GM18873 (cell line): Measurements from ENCODE around the gene RNF44.
"Not testable (repeated sequence)": the region's sequence is repeated elsewhere in the genome, so short reads cannot be mapped to it uniquely, and the experiment has no call there.

ENCODE experiments used
- ATAC-seq: cut with Tn5 transposase; IDR thresholded peaks from one replicate; pipeline ENCODE4 v1.9.1; 2021; ENCODE audit warnings: mild to moderate bottlenecking, moderate library complexity, moderate number of reproducible peaks; ENCODE audit not compliant: unreplicated experiment, low FRiP score

RNF44 gene

DNA sequence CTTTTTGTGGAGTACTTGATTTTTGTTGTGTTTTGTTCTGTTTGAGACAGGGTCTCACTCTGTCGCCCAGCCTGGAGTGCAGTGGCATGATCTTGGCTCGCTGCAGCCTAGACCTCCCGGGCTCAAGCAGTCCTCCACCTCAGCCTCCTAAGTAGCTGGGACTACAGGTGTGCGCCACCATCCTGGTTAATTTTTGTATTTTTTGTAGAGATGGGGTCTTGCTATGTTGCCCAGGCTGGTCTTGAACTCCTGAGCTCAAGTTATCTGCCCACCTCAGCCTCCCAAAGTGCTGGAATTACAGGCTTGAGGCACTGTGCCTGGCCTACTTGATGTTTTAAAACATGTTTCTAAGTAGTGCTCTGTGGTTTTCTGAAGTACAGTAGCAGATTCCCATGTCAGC, 50.0 kb downstream of the RNF44 start:
- ATAC-seq: not testable (repeated sequence)

DNA sequence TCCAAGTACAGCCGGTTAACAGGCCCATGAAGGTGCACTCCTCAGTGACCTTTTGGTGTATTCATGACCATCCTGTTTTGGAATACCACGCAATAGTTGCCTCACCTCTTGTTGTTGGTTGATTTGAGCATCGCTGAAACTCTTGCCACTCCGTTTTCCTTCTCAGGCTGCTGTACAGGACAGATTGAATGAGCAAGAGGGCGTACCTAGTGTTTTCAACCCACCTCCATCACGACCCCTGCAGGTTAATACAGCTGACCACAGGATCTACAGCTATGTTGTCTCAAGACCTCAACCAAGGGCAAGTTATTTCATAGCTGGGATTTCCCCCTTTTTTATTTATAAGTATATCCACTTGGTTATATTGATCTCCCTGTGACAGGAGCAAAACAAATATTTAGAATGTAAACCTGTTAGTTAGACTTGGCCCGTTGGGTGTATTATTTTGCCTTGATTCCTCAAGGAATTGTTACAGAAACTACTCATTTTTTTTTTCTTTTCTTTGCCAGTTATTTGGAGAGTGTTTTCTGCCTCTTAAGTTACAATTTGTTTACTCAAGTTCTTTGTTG, 50.9 kb downstream of the RNF44 start:
- ATAC-seq: no peak

DNA sequence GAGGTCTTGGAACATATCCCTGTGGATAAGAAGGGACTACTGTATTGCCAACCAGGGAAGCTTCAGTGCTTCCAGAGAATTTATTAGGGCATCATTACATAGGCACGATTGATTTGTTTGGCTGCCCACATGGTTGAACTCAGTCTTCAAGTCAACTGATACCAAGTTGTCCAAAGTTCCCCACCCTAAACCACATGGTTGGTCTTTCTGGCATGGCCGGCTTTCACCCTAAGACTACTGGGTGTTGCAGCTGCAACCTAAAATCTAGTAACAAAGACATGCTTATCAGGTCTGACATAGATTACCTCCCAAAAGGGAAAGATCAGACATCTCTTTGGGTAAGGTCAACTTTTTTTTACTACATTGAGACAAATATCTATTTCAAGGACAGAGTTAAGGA, 52.0 kb downstream of the RNF44 start:
- no peak for ATAC-seq

DNA sequence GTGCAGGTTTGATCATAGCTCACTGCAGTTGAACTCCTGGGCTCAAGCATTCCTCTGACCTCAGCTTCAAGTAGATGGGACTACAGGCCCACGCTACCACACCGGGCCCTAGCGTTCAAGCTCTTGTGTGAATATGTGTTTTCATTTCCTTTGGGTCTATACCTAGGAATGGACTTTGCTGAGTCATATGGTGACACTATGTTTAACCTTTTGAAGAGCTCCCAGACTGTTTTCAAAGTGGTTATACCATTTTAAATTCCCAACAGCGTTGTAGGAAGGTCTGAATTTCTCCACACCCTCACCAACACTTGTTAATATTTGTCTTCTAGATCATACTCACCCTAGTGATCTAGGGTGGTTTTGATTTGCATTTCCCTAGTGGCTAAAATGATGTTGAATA, 55.5 kb downstream of the RNF44 start:
- no peak for ATAC-seq
